GM18907 (cell line): ENCODE data around the gene RAMACL.

Experiments
- ATAC-seq: cut with Tn5 transposase; IDR thresholded peaks from one replicate; pipeline ENCODE4 v1.9.1; 2021; ENCODE audit warnings: mild to moderate bottlenecking, moderate library complexity; ENCODE audit not compliant: unreplicated experiment

The RAMACL gene

GRCh38 chr6:166580076-166581050 is 6.1 kb downstream of the RAMACL start:
- ATAC-seq = no peak

GRCh38 chr6:166579237-166579850 is 7.1 kb downstream of the RAMACL start:
- no peak for ATAC-seq

GRCh38 chr6:166578536-166579236 is 7.8 kb downstream of the RAMACL start:
- no peak for ATAC-seq

- no peak for ATAC-seq
These were observed 11.3 kb downstream of the RAMACL start for GRCh38 chr6:166575205-166575604.

- ATAC-seq = no peak
These were observed 12.8 kb downstream of the RAMACL start for GRCh38 chr6:166573511-166574216.

GRCh38 chr6:166572370-166573261 is 13.9 kb downstream of the RAMACL start:
- no peak for ATAC-seq

GRCh38 chr6:166570929-166571713 is 15.4 kb downstream of the RAMACL start:
- ATAC-seq = no peak

GRCh38 chr6:166569206-166569605 is 17.3 kb downstream of the RAMACL start:
- no peak for ATAC-seq

GRCh38 chr6:166567813-166568212 is 18.7 kb downstream of the RAMACL start:
- ATAC-seq = no peak

GRCh38 chr6:166567107-166567506 is 19.4 kb downstream of the RAMACL start:
- no peak for ATAC-seq

- no peak for ATAC-seq
These were observed 20.2 kb downstream of the RAMACL start for GRCh38 chr6:166566026-166567011.

- no peak for ATAC-seq
These were observed 21.2 kb downstream of the RAMACL start for GRCh38 chr6:166565084-166565967.

- ATAC-seq = no peak
These were observed 22.7 kb downstream of the RAMACL start for GRCh38 chr6:166563805-166564204.

GRCh38 chr6:166563200-166563599 is 23.3 kb downstream of the RAMACL start:
- no peak for ATAC-seq

GRCh38 chr6:166562726-166563125 is 23.8 kb downstream of the RAMACL start:
- ATAC-seq = no peak

- ATAC-seq = no peak
These were observed 24.6 kb downstream of the RAMACL start for GRCh38 chr6:166561771-166562359.

- ATAC-seq = no peak
These were observed 26.3 kb downstream of the RAMACL start for GRCh38 chr6:166560222-166560621.
